ENCODE data around the gene SCFD1.

SCFD1 gene

GRCh38 chr14:30748343-30748742, 126.2 kb downstream of the SCFD1 start:
- Mint-ChIP-seq H3K36me3 (no peaks in the 10 kb centered on the region), H3K4me1 (no peaks in the 10 kb centered on the region), H3K27me3 (peaks cover 9% of the 10 kb centered on the region), H3K27ac (no peak overlapping the region), H3K9me3 (no peaks in the 10 kb centered on the region), H3K4me3 (no peak overlapping the region)
- ATAC-seq = no peak

DNA sequence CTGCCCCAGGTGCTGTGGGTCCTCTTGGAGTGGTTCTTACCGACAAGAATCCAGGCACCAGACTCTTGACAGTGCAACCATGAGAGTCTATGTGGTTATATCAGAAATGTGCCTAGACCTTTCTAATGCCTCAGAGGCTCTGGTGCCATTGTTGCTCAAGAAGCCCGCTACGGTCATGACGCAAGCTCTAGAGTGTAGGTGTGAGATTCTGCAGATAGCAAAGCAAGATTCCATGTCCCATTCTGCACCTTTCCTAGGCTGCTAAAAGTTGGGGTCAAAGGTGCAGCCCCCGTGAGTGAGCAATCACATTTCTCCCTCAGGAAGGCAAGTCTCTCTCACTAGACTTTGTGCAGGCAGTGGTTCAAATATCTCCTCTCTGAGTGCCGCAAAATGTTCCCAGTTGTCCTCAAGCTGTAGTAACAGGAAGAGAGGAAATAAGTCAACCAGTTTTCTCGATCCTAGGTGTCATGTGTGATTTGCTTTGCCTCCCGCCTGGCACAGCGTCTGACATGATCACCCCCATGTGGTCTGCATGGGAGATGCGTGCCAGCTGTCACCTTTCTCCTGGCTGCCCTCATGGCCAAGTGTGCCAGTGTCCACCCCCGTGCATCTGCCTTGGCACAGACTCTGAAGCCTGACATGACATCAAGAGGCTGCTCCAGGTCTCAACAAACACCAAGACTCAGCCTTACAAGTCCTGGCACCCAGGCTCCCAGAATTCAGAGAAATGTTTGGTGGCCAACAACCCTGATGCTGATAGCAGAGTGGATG, 129.7 kb downstream of the SCFD1 start:
- Mint-ChIP-seq H3K4me1 (no peaks in the 10 kb centered on the region), H3K4me3 (no peak overlapping the region), H3K27me3 (peaks cover 12% of the 10 kb centered on the region), H3K36me3 (no peaks in the 10 kb centered on the region), H3K9me3 (no peaks in the 10 kb centered on the region), H3K27ac (no peak overlapping the region)
- no peak for ATAC-seq

DNA sequence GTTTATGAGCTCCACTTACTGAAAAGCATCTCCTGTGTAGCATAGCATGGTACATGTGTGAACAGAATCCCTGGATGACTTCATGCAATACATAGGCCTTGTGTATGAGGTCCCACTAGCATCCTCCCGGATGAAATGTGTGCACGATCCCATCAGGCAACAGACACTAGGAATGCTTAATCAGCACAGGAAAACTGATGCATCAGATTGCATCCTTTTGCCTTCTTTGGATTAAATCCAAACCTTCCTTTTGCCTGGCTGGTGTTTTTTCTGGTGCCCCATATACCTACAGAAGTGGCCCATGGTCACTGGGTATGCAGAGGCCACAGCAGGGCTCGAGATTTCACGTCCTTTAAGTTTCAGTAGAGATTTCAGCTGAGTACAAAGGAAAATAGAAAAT, 131.3 kb downstream of the SCFD1 start:
- Mint-ChIP-seq H3K36me3 (no peaks in the 10 kb centered on the region), H3K27me3 (peaks cover 12% of the 10 kb centered on the region), H3K4me3 (no peak overlapping the region), H3K27ac (no peak overlapping the region), H3K4me1 (no peaks in the 10 kb centered on the region), H3K9me3 (no peaks in the 10 kb centered on the region)
- no peak for ATAC-seq

DNA sequence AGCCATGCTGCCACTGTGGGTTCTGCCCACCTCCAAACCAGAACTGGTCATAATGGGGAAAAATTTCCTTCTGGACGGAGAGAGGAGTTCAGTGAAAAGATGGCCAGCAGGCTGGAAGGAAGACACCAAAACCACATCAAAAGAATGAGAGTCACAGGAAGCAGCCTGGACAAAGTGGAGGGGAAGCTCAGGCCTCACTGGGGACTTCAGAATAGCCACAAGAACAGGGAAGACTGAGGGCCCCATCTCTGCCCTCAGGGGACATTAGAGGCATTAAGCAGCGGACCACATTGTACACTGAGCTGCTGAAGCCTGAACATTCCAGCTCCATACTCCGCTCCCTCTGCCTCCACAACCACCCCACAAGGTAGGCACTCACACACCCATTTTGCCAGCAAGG, 132.7 kb downstream of the SCFD1 start:
- Mint-ChIP-seq H3K4me1 (no peaks in the 10 kb centered on the region), H3K27me3 (peaks cover 12% of the 10 kb centered on the region), H3K4me3 (no peak overlapping the region), H3K27ac (no peak overlapping the region), H3K9me3 (no peaks in the 10 kb centered on the region), H3K36me3 (no peaks in the 10 kb centered on the region)
- ATAC-seq = no peak

DNA sequence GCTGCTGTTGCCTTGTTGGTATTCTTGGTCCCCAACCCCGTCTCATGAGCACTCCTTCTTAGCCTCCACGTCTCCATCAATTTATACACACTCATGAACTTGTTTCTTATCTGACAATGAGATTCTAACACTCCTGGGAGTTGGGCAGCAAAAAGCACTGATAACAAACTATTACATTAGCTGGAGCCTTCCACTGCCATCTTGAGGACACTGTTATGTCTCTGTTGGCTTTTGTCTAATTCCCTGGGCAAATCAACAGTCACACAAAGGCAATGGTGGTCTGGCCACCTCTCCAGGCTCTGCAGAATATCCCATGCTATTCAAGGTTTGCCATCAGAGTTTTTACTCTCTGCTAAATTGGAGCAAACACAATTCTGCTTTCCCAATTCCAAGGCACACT, 134.5 kb downstream of the SCFD1 start:
- Mint-ChIP-seq H3K27me3 (peaks cover 12% of the 10 kb centered on the region), H3K36me3 (no peaks in the 10 kb centered on the region), H3K4me1 (no peaks in the 10 kb centered on the region), H3K9me3 (peaks cover under 1% of the 10 kb centered on the region), H3K27ac (no peak overlapping the region), H3K4me3 (no peak overlapping the region)
- no peak for ATAC-seq

GRCh38 chr14:30757082-30757481, 135.0 kb downstream of the SCFD1 start:
- Mint-ChIP-seq H3K9me3 (peaks cover 4% of the 10 kb centered on the region), H3K27ac (no peak overlapping the region), H3K4me1 (no peaks in the 10 kb centered on the region), H3K4me3 (no peak overlapping the region), H3K27me3 (peaks cover 12% of the 10 kb centered on the region), H3K36me3 (no peaks in the 10 kb centered on the region)
- no peak for ATAC-seq

GRCh38 chr14:30759172-30760125, 137.3 kb downstream of the SCFD1 start:
- peaks cover 11% of the 10 kb centered on the region for H3K36me3 Mint-ChIP-seq
- no peak overlapping the region for H3K4me3 Mint-ChIP-seq
- H3K27ac Mint-ChIP-seq = no peak overlapping the region
- peaks cover 14% of the 10 kb centered on the region for H3K27me3 Mint-ChIP-seq
- H3K9me3 Mint-ChIP-seq = peaks cover 14% of the 10 kb centered on the region
- ATAC-seq = no peak
- no peaks in the 10 kb centered on the region for H3K4me1 Mint-ChIP-seq

DNA sequence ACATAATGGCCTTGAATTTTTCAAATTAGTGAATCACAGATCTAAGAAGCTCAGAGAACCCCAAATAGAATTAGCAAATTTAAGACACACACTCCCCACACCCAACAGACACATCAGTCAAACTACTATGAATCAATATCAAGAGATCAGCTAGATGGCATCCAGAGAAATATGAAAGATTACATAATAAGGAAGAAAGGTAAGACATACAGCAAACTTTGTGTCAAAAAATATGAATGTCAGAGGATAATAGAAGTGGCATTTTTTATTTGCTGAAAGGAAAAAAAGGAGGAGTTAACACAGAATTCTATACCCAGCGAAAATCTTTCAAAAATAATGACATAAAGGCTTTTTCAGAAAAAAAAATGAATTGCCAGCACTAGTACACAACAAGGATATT, 141.8 kb downstream of the SCFD1 start:
- Mint-ChIP-seq H3K9me3 (peaks cover 16% of the 10 kb centered on the region), H3K36me3 (peaks cover 11% of the 10 kb centered on the region), H3K4me1 (no peaks in the 10 kb centered on the region), H3K27me3 (peaks cover 16% of the 10 kb centered on the region), H3K27ac (no peak overlapping the region), H3K4me3 (no peak overlapping the region)
- ATAC-seq = no peak

- H3K4me1 Mint-ChIP-seq = no peaks in the 10 kb centered on the region
- H3K9me3 Mint-ChIP-seq = peaks cover 11% of the 10 kb centered on the region
- peaks cover 16% of the 10 kb centered on the region for H3K27me3 Mint-ChIP-seq
- no peak overlapping the region for H3K27ac Mint-ChIP-seq
- ATAC-seq = no peak
- H3K36me3 Mint-ChIP-seq = peaks cover 11% of the 10 kb centered on the region
- no peak overlapping the region for H3K4me3 Mint-ChIP-seq
These were observed 145.5 kb downstream of the SCFD1 start for GRCh38 chr14:30767624-30768023.

GRCh38 chr14:30768791-30769190, 146.7 kb downstream of the SCFD1 start:
- H3K27ac Mint-ChIP-seq = no peak overlapping the region
- no peak overlapping the region for H3K4me3 Mint-ChIP-seq
- no peak for ATAC-seq
- no peaks in the 10 kb centered on the region for H3K4me1 Mint-ChIP-seq
- H3K36me3 Mint-ChIP-seq = peaks cover 5% of the 10 kb centered on the region
- peaks cover 7% of the 10 kb centered on the region for H3K9me3 Mint-ChIP-seq
- peaks cover 16% of the 10 kb centered on the region for H3K27me3 Mint-ChIP-seq

GRCh38 chr14:30770376-30770775, 148.3 kb downstream of the SCFD1 start:
- Mint-ChIP-seq H3K9me3 (no peaks in the 10 kb centered on the region), H3K36me3 (no peaks in the 10 kb centered on the region), H3K4me1 (no peaks in the 10 kb centered on the region), H3K27me3 (peaks cover 8% of the 10 kb centered on the region), H3K27ac (no peak overlapping the region), H3K4me3 (no peak overlapping the region)
- ATAC-seq = no peak

DNA sequence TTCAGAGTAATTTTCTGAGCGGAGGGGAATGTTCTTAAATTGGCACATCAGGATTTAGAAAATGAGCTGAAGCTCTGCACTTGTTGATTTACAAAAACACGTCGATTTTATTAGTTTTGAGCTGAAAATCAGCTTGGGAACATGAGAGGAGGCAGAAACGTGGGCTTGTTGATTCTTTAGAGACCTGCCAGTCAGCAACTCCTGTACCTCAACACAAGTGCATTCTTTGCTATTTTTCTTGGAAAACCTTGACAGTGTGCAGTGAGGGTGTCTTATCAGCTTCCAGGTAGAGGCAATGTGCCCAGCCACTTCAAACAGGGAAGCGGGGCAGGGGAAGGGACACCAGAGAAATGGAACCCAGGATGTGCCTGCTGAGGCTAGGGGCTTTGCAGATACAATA, 149.5 kb downstream of the SCFD1 start:
- Mint-ChIP-seq H3K27me3 (peaks cover 9% of the 10 kb centered on the region), H3K4me1 (no peaks in the 10 kb centered on the region), H3K9me3 (no peaks in the 10 kb centered on the region), H3K36me3 (no peaks in the 10 kb centered on the region), H3K27ac (no peak overlapping the region), H3K4me3 (no peak overlapping the region)
- no peak for ATAC-seq

- Mint-ChIP-seq H3K9me3 (no peaks in the 10 kb centered on the region), H3K4me3 (no peak overlapping the region), H3K36me3 (no peaks in the 10 kb centered on the region), H3K27ac (no peak overlapping the region), H3K27me3 (peaks cover 36% of the 10 kb centered on the region), H3K4me1 (no peaks in the 10 kb centered on the region)
- ATAC-seq = no peak
These were observed 157.1 kb downstream of the SCFD1 start for GRCh38 chr14:30779210-30779609.
